Testis (tissue), 2 donors: Measurements from ENCODE around the gene LYZ.

Source experiments
- POLR2A ChIP-seq: fragments of 450-650 bp; IDR thresholded peaks from one replicate; pipeline ENCODE4 v1.6.1; 2017; ENCODE audit warnings: antibody characterized with exemption, mild to moderate bottlenecking, moderate library complexity
- TF ChIP-seq, protein P1 (sequence below), 3 experiments: fragments of 450-650 bp in 2 of 3; fragments of 200-600 bp in 1 of 3; sonication (generic) in 1 of 3; IDR thresholded peaks; one replicate each; pipeline ENCODE4 v1.5.1; 2016 to 2019; ENCODE audit warnings: antibody characterized with exemption in 3 of 3, mild to moderate bottlenecking in 2 of 3, moderate library complexity in 1 of 3

DNA sequence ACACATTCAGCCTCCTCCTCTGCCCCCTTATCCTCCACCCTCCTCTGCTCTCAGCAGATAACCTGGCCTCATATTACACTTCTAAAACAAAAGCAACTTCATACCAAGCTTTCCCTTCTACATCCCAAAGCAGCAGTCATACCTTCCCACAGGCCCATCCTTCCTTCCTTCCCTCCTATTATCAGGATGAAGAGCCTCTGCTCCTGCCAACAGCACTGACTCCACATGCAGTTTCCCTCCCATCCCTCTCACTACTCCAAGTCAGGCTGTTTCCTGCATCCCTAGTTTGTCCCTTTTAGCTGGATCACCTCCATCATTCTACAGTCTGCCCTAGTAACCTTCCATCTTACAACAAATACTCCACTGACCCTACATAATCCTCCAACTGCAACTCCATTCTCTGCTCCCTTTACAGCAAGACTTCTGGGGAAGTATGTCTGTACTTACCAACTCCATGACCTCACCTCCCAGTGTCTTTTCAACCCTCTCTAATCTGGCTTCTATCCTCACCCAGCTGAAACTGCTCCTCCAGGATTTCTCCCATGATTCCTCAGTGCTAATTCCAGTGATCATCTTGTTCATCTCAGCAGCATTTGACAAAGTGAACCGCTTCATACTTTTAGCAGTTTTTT is 6.5 kb downstream of the LYZ start:
- TF ChIP-seq, protein P1, sequence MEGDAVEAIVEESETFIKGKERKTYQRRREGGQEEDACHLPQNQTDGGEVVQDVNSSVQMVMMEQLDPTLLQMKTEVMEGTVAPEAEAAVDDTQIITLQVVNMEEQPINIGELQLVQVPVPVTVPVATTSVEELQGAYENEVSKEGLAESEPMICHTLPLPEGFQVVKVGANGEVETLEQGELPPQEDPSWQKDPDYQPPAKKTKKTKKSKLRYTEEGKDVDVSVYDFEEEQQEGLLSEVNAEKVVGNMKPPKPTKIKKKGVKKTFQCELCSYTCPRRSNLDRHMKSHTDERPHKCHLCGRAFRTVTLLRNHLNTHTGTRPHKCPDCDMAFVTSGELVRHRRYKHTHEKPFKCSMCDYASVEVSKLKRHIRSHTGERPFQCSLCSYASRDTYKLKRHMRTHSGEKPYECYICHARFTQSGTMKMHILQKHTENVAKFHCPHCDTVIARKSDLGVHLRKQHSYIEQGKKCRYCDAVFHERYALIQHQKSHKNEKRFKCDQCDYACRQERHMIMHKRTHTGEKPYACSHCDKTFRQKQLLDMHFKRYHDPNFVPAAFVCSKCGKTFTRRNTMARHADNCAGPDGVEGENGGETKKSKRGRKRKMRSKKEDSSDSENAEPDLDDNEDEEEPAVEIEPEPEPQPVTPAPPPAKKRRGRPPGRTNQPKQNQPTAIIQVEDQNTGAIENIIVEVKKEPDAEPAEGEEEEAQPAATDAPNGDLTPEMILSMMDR (IDR thresholded peaks at IDR 0.05) = no peak
- no peak for TF ChIP-seq POLR2A
